Hematopoietic multipotent progenitor cell treated with erythropoietin and hydrocortisone succinate and interleukin-3 and kit ligand, for 8 days (in vitro differentiated cells): ENCODE results near the gene MMP23B.
"Not testable (repeated sequence)": the region's sequence is repeated elsewhere in the genome, so short reads cannot be mapped to it uniquely, and the experiment has no call there.

ENCODE experiments used
- DNase-seq: peaks from one replicate; pipeline ENCODE4 v3.0.0-alpha.2; 2015

The MMP23B gene

DNA sequence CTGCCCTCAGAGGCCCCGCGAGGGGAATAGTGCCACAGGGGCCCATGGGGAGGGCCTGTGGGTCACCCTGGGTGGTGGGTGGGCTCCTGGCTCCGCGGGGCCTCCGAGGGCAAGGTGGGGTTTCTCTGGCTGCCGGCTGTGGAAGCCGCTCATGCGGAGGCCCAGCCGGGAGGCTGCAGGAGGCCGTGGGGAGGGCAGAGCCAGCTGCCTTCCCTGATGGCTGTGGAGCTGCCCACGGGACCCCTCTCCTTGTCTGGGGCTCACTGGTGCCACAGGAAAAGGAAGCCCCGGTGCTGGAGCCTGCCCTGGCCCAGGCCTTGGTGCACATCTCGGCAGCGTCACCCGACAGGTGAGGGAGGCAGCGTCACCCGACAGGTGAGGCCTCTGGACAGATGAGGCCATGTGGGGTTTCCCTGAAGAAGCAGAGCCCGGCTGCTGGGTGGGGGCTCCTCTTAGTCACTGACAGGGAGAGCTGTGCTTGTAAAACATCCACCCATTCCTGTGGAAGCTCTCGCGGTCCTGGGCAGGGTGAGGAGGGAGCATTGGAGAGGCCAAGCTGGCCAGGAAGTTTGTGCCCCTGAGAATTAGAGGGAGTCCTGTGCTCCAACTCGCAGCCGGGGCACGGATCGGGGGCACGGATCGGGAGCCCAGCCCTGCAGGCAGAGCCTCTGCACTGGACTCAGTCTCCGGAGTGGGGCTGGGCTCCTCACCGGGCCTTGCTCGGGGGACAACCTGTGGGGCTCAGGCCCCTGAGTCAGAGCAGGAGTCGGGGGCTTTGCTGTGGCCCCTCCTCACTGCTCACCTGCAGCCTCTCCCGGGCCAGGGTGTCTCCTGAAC is 10.6 kb upstream of the MMP23B start:
- no peak for DNase-seq

DNA sequence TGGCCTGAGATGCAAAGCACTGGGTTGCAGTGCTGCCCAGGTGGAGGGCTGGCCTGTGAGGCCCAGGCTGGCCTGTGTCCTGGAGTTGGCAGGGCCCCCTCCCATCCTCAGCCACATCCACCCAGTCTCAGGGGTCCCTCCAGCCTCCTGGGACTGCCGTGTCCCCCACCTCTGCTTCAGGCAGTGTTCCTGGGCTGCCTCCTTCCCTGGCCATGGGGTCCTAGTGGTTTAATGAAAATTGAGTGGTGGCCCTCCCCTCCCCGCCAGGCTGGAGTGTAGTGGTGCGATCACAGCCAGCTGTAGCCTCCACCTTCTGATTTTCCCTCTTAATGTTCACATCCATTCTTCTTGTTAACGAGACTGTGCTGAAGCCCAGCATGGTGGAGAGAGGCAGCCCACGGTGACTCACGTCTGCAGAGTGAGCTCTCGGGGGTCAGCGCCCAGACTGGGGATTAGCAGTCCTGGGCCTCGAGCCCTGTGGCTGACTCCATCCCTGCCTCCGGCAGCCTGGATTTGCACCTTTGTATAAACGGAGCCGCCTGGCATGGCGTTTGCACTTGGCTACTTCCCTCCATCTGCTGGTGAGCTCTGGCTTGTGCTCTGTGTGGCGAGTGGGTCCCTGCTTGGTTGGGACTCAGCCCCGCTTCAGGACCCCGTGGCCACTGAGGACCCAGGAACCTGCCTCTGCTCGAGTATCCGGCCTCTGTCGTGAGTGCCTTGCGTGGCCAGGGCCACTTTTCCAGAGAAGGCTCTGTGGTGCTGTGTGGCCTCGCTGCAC is 9.8 kb upstream of the MMP23B start:
- DNase-seq, result no peak

DNA sequence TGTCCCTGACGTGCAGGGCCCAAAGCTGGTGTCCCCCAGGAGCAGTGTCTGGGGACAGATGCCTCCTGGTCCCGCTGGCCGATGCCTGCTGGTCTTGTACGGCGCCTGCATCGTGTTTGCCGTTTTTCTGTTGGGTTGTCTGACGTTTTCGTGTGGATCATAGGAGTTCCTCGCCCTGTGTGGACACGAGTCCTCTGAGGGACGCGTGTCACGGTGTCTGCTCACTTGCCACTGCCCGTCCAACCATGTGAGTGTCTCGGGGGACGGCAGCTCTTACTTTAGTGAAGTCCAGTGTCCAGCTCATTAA is 9.2 kb upstream of the MMP23B start:
- no peak for DNase-seq

DNA sequence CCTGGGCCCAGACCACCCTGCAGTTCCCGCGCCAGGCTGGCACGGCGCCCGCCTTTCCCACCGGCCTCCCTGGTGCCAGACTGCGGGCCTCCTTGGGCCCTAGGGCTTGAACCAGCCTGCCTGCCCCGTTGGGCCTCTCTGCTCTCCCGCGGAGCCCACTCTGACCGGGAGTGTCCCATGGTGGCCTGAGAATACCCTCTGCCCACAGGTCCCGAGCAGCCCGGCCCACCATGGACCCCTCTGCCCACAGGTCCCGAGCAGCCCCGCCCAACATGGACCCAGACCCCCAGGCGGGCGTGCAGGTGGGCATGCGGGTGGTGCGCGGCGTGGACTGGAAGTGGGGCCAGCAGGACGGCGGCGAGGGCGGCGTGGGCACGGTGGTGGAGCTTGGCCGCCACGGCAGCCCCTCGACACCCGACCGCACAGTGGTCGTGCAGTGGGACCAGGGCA is 8.8 kb upstream of the MMP23B start:
- no peak for DNase-seq

DNA sequence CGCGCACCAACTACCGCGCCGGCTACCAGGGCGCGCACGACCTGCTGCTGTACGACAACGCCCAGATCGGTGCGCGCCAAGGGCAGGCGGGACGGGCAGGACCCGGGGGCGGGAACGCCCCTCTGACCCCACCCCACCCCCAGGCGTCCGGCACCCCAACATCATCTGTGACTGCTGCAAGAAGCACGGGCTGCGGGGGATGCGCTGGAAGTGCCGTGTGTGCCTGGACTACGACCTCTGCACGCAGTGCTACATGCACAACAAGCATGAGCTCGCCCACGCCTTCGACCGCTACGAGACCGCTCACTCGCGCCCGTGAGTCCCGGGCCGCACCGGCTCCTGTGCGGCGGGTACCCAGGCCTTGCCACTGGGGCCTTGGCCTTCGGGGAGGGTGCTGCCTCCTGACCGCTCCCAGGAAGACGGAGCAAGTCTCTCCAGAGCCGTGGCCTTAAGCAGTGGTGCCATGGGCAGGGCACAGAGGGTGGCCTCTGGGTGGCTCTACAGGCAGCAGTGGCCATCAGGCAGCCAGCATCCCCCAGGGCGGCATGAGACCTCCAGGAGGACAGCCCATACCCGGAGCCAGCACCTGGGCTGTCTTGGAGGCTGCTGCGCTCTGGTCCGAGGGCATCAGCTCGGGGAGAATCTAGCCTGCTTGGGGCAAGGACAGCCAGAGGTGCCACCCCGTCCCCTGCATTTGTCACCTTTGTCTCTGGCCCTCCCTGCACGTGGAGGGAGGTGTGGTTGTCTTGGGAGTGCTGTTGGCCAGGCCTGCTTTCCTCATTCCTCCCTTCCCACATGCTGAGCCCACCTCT is 8.1 kb upstream of the MMP23B start:
- DNase-seq, result no peak

DNA sequence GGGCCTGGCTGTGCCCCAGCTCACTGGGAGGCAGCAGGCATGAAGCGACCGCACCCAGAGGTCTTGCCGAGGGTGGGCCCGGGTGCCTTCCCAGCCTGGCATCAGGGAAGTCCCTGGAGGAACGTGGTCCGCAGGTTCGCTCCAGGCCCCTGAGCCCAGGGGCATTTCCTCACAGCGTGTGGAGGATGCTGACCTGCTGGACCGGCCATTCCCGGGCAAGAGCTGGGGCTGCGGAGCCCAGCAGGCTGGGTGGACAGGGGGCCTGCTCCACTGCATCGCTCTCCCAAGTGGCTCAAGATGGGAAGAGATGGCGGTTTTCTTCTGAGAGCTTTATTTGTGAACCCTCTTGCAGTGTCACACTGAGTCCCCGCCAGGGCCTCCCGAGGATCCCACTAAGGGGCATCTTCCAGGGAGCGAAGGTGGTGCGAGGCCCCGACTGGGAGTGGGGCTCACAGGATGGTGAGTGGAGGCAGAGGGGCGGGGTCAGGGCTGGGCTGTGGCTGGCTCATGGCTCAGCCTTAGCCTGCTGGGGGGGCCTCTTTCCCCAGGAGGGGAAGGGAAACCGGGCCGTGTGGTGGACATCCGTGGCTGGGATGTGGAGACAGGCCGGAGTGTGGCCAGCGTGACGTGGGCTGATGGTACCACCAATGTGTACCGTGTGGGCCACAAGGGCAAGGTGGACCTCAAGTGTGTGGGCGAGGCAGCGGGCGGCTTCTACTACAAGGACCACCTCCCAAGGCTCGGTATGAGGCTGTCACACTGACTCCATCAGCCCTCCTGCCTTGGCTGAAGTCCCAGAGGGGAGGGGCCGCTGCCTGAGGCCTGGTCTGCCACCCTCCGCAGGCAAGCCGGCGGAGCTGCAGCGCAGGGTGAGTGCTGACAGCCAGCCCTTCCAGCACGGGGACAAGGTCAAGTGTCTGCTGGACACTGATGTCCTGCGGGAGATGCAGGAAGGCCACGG is 7.2 kb upstream of the MMP23B start:
- DNase-seq, result peak; percentile 36

DNA sequence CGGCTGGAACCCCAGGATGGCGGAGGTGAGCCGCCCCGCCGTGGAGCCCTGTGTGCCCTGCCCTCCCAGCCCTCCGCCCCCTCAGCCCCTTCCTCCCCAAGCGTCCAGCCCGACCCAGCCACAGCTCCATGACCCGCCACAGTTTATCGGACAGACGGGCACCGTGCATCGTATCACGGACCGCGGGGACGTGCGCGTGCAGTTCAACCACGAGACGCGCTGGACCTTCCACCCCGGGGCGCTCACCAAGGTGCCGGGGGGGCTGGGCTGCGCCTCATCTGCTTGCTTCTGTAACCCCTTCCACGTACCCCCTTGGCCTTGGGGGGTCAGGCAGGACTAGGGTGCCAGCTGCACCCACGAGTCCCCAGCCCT is 6.6 kb upstream of the MMP23B start:
- DNase-seq, result no peak

DNA sequence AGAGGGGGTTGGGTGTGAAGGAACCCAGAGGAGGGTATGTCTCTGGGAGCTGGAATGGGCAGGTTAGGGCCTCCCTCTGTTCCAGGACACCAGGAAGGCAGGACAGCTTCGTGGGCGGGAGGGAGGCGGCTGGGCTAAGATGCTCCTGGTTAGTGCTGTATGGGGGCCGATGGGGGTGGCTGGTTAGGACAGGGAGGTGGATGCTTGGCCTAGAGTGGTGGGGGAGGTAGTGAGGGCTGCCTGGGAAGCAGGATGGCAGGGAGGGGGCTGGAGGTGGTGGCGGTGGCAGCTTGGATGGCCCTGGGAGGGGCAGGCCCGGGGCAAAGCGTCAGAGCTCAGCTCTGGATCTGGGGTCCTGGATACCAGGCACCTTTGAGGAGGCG is 6.2 kb upstream of the MMP23B start:
- no peak for DNase-seq

DNA sequence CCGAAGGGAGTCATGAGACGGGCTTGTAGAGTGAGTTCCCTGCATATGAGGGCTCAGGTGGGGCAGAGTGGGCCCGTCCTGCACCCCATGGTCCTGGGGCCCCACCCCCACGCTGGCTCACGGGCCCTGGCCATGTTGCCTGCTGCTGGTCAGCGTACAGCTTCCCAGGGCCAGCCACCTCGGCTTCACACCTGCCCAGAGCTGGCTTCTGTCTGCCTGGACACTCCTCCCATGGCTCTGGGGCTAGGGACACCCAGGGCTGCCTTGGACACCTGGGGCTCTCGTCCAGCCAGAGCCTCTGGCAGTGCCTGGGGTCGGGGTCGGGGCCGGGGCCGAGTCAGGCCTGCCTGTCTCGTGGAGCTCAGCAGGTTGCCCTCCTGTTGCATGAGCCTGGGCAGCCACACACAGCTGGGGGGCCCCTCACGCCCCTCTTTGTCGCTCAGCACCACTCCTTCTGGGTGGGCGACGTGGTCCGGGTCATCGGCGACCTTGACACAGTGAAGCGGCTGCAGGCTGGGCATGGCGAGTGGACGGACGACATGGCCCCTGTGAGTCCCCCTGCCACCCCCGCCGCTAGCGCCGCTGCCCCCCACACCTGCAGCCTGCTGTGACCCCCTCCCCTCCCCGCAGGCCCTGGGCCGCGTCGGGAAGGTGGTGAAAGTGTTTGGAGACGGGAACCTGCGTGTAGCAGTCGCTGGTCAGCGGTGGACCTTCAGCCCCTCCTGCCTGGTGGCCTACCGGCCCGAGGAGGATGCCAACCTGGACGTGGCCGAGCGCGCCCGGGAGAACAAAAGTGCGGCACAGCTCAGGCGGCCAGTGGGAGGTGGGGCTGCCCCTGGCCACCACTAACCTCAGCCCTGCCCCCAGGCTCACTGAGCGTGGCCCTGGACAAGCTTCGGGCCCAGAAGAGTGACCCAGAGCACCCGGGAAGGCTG is 5.5 kb upstream of the MMP23B start:
- no peak for DNase-seq

DNA sequence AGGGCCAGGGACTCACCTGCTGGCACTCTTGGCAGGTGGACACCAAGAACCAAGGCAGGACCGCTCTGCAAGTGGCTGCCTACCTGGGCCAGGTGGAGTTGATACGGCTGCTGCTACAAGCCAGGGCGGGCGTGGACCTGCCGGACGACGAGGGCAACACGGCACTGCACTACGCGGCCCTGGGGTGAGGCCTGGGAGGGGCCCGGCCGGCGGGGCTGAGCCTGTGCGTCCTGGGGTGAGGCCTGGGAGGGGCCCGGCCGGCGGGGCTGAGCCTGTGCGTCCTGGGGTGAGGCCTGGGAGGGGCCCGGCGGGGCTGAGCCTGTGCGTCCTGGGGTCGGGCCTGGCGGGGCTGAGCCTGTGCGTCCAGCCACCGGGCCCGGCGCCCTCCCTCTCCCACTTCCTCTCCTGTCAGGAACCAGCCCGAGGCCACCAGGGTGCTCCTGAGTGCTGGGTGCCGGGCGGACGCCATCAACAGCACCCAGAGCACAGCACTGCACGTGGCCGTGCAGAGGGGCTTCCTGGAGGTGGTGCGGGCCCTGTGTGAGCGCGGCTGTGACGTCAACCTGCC is 4.6 kb upstream of the MMP23B start:
- no peak for DNase-seq

DNA sequence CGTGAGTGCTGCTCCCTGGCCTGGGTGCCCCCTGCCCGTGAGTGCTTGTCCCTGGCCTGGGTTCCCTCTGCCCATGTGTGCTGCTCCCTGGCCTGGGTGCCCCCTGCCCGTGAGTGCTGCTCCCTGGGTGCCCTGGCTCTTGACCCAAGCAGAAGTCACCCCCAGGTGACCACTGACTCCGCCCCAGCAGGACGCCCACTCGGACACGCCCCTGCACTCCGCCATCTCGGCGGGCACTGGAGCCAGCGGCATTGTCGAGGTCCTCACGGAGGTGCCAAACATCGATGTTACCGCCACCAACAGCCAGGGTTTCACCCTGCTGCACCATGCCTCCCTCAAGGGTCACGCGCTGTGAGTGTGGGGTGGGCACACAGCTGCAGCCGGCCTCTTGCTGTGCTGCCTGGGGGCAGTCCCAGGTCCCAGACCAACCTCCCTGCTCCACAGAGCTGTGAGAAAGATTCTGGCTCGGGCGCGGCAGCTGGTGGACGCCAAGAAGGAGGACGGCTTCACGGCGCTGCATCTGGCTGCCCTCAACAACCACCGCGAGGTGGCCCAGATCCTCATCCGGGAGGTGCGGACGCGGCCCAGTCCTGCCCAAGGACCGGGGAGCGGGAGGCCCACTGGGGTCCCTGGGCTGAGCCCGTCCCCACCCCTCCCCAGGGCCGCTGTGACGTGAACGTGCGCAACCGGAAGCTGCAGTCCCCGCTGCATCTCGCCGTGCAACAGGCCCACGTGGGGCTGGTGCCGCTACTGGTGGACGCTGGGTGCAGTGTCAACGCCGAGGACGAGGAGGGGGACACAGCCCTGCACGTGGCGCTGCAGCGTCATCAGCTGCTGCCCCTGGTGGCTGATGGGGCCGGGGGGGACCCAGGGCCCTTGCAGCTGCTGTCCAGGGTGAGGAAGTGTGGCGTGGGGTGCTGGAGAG is 3.9 kb upstream of the MMP23B start:
- no peak for DNase-seq

DNA sequence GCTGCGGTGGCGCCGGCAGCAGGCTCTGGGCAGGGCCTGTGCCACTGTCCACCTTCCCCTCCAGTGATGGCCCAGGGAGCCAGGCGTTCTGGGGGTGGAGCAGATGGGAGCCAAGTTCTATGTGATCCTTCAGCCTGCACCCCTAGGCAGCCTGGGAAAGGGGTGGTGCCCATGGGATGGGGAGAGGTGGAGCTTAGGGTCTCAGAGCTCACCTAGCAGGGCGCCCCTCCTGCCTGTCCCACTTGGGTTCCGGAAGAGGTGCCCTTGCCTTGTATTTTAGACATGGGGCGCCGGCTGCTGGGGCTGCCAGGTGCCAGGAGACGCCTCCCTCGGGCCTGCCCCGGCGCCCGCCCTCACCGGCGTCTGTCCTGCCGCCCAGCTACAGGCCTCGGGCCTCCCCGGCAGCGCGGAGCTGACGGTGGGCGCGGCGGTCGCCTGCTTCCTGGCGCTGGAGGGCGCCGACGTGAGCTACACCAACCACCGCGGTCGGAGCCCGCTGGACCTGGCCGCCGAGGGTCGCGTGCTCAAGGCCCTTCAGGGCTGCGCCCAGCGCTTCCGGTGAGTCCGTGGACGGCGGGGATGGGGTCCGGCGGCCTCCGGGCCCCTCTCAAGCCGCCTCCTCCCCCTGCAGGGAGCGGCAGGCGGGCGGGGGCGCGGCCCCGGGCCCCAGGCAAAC is 3.1 kb upstream of the MMP23B start:
- DNase-seq, result peak; percentile 37

DNA sequence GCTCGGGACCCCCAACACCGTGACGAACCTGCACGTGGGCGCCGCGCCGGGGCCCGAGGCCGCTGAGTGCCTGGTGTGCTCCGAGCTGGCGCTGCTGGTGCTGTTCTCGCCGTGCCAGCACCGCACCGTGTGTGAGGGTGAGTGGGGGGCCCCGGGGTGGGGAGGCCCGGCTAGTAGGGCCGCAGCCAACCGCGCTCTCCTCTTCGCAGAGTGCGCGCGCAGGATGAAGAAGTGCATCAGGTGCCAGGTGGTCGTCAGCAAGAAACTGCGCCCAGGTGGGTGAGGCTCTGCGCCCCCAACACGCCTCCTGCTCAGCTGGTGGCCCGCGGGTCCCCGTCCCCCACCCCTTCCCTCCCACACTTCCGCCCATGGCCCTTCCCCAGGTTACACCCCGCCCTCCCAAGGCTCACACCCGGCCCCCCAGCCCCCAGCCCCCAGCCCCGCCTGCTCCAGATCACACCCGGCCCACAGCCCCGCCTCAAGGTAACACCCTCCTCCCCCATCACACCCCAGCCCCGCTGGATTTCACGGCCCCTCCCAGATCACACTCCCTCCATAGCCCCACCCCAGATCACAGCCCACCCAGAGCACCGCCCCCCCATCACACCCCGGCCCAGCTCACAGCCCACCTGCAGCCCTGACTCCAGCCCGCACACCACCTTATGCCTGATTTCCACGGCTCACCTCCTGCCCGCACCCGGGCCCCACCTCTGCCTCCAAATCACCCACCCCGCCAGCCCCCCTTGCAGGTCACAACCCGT is 2.4 kb upstream of the MMP23B start:
- DNase-seq, result no peak

DNA sequence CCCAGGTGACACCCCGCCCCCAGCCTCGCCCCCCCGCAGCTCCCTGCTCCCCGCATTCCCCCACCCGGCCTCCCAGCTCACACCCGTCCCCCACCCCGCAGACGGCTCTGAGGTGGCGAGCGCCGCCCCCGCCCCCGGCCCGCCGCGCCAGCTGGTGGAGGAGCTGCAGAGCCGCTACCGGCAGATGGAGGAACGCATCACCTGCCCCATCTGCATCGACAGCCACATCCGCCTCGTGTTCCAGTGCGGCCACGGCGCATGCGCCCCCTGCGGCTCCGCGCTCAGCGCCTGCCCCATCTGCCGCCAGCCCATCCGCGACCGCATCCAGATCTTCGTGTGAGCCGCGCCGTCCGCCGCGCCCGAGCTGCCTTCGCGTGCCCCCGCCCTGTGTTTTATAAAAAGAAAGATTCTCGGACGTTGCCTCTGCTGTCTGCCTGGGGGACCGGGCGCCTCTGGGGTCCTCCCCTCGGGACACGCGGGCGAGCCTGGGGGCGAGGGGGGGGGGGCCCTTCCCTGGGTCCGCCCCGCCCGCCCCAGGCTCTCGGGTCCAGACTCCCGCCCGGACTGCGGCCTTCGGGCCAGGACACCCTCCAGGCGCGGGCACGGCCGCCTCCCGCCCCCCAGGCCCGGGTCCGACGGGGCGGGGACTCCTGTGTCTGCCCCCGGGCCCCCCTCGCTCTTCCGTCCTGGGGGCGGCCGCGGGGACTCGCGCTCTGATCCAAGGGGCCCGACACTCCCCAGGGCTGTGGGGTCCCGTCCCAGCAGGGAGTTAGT is 1.6 kb upstream of the MMP23B start:
- DNase-seq, result peak; percentile 84

DNA sequence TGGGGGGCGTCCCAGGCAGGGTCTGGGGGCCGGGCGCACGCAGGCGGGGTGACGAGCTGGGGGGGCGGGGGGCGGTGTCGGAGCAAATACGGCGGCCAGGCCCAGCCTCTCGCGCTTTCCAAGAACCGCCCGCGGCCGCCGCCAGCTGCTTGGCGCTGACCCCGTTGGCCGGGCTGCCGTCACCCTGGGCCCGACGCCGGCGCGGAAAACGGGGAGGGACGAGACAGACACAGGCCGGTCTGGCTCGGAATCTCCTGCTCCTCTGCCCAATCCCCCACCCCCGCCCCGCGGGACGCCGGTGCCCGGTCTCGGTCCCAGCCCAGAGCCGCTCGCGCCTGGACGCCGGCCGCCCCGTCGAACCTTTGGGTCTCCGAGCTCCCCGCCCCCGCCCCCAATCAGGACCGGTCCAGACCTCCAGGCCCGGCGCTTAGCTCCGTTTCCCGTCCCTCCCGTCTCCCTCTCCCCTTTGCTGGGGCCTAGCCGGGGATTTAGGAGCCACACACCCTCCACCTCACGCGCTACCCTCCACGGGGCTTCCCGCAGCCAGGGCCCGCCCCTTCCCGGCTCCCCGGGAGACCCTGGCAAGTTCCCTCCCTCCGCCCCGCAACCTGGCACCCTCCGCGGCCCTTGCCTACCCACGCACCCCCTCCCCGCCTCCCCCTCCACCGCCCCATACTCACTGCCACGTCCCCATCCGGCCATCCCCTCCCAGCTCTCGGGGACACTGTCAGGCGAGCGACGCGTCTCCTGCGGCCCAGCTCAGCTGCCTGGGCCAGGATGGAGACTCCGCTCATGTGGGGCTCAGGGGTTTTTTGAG is 800 bp upstream of the MMP23B start:
- DNase-seq, result no peak

DNA sequence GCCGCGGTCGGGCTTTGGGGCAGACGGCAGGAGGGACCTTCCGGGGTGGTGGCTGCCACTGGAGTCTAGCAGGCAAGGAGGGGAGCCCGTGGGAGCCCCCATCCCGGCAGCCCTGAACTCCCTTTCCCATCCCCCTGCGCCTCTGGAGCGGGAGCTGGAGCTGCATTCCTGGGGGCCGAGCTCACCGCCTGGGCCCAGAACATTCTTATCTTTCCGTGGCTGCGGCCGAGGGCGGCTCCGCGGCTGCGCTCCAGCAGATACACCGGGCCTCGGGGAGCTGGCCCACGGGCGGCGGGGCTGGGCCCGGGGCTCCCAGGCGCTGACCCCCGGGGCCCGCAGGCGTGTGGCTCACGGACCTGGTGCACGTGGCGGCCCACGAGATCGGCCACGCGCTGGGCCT is 1.4 kb downstream of the MMP23B start:
- DNase-seq, result not testable (repeated sequence)

DNA sequence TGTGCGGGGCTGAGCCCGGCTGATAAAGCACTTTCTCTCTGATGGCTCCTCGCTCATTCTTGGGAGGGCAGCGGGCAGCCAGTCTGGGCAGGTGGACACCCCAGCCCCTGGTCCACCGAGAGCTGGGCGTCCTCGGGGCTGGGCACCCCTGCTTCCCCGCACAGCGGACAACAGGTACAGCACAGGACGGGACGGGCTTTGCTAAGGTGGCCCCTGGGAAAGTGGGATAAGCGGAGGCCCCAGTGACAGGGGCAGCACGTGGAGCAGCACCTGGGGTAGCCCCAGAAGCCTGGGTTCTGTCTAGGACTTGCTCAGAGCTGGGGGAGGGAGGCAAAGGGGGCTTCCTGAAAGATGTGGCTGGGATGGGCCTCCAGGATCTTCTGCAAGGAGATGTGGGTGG is 2.6 kb downstream of the MMP23B start:
- not testable (repeated sequence) for DNase-seq
